ENCODE data around the gene PRR32. TPM values are rescaled to one million over a fixed set of nuclear protein-coding genes. Genes with fewer than 3 reads are reported as not detected.

PRR32 gene
- total RNA-seq, 1 donor from 2014 or later: not detected

- TF ChIP-seq, protein P1, sequence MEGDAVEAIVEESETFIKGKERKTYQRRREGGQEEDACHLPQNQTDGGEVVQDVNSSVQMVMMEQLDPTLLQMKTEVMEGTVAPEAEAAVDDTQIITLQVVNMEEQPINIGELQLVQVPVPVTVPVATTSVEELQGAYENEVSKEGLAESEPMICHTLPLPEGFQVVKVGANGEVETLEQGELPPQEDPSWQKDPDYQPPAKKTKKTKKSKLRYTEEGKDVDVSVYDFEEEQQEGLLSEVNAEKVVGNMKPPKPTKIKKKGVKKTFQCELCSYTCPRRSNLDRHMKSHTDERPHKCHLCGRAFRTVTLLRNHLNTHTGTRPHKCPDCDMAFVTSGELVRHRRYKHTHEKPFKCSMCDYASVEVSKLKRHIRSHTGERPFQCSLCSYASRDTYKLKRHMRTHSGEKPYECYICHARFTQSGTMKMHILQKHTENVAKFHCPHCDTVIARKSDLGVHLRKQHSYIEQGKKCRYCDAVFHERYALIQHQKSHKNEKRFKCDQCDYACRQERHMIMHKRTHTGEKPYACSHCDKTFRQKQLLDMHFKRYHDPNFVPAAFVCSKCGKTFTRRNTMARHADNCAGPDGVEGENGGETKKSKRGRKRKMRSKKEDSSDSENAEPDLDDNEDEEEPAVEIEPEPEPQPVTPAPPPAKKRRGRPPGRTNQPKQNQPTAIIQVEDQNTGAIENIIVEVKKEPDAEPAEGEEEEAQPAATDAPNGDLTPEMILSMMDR (IDR thresholded peaks at IDR 0.05): no peak
- Mint-ChIP-seq H3K4me3 (ENCODE audit: unreplicated experiment) (no peak overlapping the region), H3K4me1 (ENCODE audit: unreplicated experiment) (no peaks in the 10 kb centered on the region), H3K9me3 (ENCODE audit: unreplicated experiment) (peaks cover 36% of the 10 kb centered on the region), H3K36me3 (ENCODE audit: unreplicated experiment) (no peaks in the 10 kb centered on the region), H3K27ac (ENCODE audit: unreplicated experiment) (no peak overlapping the region), H3K27me3 (ENCODE audit: unreplicated experiment) (no peaks in the 10 kb centered on the region)
- no peak for DNase-seq (ENCODE audit: extremely low spot score, unreplicated experiment)
Observed at GRCh38 chrX:126820700-126821420, 1.3 kb downstream of the PRR32 start.

GRCh38 chrX:126824338-126825007 lies 4.9 kb downstream of the PRR32 start:
- no peaks in the 10 kb centered on the region for H3K4me1 Mint-ChIP-seq (ENCODE audit: unreplicated experiment)
- no peak overlapping the region for H3K4me3 Mint-ChIP-seq (ENCODE audit: unreplicated experiment)
- no peak overlapping the region for H3K27ac Mint-ChIP-seq (ENCODE audit: unreplicated experiment)
- TF ChIP-seq, protein P1 (IDR thresholded peaks at IDR 0.05): no peak
- H3K9me3 Mint-ChIP-seq (ENCODE audit: unreplicated experiment): peaks cover 18% of the 10 kb centered on the region
- no peaks in the 10 kb centered on the region for H3K27me3 Mint-ChIP-seq (ENCODE audit: unreplicated experiment)
- no peak for DNase-seq (ENCODE audit: extremely low spot score, unreplicated experiment)
- no peaks in the 10 kb centered on the region for H3K36me3 Mint-ChIP-seq (ENCODE audit: unreplicated experiment)

GRCh38 chrX:126825566-126826193 lies 6.2 kb downstream of the PRR32 start:
- H3K36me3 Mint-ChIP-seq (ENCODE audit: unreplicated experiment): no peaks in the 10 kb centered on the region
- no peak overlapping the region for H3K4me3 Mint-ChIP-seq (ENCODE audit: unreplicated experiment)
- TF ChIP-seq, protein P1 (IDR thresholded peaks at IDR 0.05): no peak
- no peaks in the 10 kb centered on the region for H3K4me1 Mint-ChIP-seq (ENCODE audit: unreplicated experiment)
- H3K9me3 Mint-ChIP-seq (ENCODE audit: unreplicated experiment): peaks cover 18% of the 10 kb centered on the region
- H3K27me3 Mint-ChIP-seq (ENCODE audit: unreplicated experiment): no peaks in the 10 kb centered on the region
- H3K27ac Mint-ChIP-seq (ENCODE audit: unreplicated experiment): no peak overlapping the region
- DNase-seq (ENCODE audit: extremely low spot score, unreplicated experiment): no peak

DNA sequence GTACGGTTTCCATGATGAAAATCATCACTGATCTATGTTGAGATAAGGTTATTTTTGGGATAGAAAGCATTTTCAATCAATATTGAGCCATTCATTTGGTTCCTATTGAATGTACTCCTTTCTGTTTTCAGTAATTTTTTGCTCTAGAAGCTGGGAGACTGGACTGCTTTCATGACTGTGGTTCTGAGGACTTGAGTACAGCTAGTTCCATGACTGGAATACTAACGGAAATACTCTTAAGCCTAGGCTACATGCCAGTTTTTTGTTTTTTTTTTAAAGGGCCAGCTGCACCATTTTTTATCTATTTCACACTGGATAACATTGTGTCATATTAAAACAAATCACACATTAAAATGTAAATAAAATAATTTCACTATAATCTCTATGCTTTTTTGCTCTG lies 16.7 kb downstream of the PRR32 start:
- Mint-ChIP-seq H3K4me3 (ENCODE audit: unreplicated experiment) (no peak overlapping the region), H3K4me1 (ENCODE audit: unreplicated experiment) (no peaks in the 10 kb centered on the region), H3K27ac (ENCODE audit: unreplicated experiment) (no peak overlapping the region), H3K36me3 (ENCODE audit: unreplicated experiment) (no peaks in the 10 kb centered on the region), H3K9me3 (ENCODE audit: unreplicated experiment) (peaks cover 24% of the 10 kb centered on the region), H3K27me3 (ENCODE audit: unreplicated experiment) (no peaks in the 10 kb centered on the region)
- no peak for DNase-seq (ENCODE audit: extremely low spot score, unreplicated experiment)
- TF ChIP-seq, protein P1 (IDR thresholded peaks at IDR 0.05): no peak

DNA sequence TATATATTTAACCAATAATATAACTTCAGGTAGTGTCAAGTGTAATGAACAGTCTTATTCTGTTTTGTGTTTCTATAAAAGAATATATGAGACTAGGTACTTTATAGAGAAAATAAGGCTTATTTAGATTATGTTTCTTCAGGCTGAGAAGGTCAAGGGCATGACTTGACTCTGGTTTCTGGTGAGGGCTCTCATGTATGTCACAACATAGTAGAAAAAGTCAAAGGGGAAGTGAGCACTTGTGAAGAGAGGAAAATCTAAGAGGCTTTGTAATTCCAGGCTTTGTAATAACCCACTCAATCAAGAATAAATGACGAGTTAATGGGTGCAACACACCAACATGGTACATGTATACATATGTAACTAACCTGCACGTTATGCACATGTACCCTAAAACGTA lies 27.6 kb downstream of the PRR32 start:
- Mint-ChIP-seq H3K27me3 (ENCODE audit: unreplicated experiment) (no peaks in the 10 kb centered on the region), H3K27ac (ENCODE audit: unreplicated experiment) (no peak overlapping the region), H3K36me3 (ENCODE audit: unreplicated experiment) (no peaks in the 10 kb centered on the region), H3K4me1 (ENCODE audit: unreplicated experiment) (no peaks in the 10 kb centered on the region), H3K9me3 (ENCODE audit: unreplicated experiment) (peaks cover 25% of the 10 kb centered on the region), H3K4me3 (ENCODE audit: unreplicated experiment) (no peak overlapping the region)
- no peak for DNase-seq (ENCODE audit: extremely low spot score, unreplicated experiment)
- TF ChIP-seq, protein P1 (IDR thresholded peaks at IDR 0.05): no peak

Measured in osteocyte (in vitro differentiated cells).